Measurements from ENCODE around the gene PTGDR2.

PTGDR2 gene

DNA sequence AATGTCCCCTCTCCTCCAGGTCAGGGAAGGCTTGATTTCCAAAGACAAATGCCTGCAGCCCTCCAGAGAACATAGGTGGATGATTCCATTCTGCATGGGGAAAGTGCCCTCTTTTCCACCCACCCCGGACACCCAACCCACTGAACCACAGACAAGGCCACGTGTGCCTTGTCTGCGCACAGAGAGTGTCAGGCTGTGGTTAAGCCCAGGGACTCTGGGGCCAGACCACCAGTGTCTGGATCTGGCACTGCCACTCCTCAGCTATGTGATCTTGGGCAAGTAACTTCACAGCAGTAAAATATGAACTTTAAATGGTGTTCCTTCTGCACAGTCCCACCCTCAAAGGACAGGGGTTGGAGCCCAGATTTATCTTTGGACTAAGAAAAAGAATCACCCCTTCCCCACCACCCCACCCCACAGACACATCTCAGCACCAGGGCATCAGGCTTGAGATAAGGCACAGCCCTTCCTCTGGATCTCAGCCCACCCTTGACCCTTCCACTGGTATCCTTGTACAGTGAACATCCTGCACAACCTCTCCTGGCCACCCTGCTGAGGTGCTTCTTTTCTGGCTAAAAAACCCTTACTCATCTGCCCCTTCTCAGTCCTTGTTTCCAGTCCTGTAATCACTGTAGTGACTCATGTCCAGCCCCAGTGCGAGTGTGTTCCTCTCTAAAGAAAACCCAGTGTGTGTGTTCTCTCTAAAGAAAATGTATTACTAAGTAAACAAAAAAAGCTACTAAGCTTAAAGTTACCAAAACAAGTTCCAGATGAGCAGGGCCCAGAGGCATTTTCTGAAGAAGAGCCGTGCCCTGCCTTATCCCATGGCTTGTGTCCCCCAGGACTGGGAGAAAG lies 1.9 kb upstream of the PTGDR2 start:
- DNase-seq, result peak; percentile 30

DNA sequence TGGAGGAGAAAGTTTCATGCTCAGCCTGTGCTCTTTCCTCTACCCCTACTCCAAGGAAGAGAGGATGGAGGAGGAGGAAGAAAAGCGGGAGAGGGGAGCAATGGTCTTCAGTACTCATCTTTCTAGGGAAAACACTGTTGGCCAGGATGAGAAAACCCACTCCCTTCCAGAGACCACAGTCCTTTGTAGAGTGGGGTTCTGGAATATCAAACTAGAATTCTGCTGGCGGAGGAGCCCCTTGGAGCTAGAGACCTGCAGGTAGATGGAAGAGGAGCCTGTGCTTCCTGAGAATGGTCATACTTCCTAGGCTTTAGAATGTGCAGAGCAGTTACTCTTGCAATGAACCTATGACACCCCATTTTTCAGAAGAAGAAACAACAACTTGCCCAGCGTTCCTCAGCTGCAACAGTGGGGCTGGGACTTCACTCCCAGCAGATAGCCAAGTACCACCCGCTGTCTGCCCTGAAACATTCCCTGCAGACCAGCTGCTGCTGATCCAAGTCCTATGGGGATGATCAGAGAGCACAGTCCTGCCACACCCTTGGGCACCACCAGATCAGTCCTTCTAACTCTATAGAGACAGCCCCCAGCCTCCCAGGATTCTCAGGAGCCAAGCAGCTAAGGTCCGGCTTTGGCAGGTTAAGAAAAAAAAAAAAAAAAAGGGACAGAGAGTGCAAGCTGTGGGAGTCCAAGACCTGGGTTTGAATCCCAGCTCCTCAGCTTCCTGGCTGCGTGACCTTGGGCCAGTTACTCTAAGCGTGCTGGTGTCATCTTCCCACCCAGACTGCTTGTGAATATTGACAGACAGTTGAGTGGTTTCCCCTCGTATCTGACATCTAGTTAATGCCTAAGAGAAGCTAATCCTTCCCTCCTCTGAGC lies 664 bp downstream of the PTGDR2 start:
- no peak for DNase-seq

DNA sequence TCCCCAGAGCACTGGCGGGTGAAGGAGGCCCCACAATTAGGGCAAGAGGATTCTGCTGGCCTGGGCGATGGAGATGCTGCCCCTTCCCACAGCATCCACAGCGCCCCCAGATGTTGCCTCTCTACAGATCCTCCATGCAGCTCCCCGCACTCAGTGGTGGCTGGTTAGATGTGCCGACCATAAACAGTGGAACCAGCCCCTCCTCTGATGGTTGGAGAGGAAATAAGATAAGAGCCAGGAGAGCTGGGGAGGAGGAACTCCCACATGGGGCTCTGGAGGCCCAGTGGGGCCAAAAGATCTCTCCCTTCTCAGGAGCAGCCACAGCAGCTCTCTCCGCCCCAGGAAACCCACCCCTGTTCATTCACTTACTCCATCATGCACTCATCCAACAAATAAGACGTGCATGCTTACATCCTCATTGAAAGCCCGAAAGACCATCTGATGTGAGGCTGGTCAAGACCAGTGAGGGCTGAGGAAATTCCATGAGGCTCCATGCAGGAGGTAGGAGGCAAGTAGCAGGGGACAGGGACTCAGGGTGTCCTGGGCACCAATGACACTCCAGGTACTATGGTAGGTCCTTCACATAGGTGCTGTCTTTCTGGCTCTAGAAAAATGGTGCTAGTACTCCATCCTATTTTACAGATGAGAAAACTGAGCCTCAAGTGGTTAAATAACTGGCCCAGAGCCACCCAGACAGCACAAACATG lies 1.5 kb downstream of the PTGDR2 start:
- DNase-seq, result no peak

DNA sequence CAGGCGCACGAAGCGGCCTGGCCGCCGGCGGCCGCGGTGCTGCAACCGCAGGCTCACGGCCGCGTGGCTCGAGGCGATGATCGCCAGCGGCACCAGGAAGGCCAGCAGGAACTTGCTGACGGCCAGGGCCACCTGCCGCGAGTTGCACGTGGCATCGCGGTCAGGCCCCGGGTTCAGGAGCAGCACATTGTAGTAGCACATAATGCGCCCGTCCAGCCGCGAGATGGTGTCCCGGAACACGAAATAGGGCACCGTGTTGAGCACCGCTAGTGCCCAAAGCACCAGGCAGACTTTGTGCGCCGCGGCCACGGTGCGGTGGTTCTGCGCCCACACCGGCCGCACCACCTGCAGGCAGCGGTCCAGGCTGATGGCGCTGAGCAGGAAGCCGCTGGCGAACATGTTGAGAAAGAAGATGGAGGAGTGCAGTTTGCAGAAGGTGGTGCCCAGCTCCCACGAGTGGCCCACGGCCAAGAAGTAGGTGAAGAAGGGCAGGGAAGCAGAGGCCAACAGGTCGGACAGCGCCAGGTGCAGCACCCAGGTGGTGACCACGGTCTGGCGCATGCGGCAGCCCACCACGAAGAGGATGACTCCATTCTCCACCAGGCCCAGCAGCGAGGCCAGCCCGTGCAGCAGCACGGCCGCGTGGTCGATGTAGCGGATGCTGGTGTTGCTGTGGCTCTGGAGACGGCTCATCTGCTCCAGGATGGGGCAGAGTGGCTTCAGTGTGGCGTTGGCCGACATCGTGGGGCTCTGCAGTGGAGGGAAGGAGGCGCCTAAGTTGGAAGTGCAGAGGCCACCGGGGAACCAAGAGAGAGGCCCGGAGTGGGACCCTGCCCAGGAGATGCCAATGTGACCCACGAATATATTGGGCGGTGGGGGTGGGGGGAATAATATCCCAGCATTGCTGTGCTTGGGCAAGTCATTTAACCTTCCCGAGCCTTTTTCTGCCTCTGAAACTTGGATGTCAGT lies 2.5 kb downstream of the PTGDR2 start:
- DNase-seq, result no peak

DNA sequence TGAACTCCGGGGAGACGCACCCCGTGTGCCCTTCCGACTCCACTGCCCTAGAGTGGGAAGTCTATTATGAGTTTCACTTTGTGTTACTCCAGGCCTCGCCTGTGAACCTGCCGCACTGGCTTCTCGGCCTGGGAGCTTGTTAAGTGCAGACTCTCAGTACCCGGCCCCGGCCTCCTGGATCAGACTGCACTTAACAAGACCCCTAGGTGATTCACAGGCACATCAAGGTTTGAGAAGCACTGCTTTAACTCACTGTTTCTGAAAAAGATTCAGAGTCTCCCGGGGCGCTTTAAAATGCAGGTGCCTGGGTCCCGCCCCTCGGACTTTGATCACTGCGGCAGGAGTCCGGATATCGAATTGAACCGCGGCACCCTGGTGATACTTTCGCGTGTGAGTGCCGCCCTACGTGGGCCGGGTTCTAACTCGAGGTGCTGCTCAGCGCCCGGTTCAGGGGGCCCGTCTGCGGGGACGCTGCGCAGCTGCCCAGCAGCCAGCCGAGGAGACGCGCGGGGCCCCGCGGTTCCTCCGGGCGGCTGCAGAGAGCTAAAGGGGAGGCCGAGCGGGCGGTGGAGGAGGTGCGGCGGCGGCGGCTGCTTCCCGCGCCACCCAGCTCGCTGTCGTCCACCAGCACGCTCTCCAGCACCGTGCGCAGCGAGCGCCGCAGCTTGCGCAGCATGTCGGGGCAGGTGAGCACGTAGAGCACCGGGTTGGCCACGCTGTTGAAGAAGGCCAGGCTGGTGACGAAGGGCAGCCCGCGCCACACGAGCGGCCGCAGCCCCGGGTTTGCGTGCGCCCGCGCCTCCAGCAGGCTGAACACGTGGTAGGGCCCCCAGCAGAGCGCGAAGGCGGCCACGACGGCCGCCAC lies 3.4 kb downstream of the PTGDR2 start:
- DNase-seq, result no peak

DNA sequence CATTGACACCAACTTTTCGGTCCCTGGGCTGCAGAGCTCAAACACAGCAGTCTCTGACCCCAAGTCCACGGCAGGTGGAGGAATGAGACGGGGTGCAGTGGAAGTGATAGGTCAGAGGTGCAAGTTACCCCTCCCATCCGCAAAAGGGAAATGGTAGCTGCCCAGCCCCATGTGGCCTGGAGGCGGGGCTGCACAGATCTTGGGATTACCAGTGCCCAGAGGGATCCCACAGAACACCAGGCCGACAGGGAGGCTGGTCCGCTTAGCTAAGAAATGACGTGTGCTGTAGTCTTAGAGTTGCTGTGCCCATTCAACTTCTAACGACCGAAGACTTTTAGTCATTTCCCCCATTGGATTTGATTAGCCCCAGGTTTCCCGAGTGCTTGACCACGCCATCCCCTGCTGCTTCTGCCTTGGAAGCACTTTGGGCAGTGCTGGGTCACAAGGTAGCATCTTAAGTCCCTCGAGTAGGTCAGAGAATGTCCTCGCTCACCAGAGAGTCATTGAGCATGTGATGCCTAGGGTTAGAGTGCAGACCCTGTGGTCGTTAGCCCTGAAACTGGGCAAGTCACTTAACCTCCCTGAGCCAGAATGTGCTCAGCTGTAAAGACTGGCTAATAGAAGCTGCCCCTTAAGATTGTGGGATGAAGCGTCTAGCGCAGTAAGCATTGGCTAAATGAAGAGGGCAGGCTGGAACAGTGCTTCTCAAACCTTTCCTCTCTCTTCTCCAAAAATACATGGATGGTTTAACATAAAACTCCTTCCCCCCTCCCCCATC lies 4.2 kb downstream of the PTGDR2 start:
- DNase-seq, result no peak

DNA sequence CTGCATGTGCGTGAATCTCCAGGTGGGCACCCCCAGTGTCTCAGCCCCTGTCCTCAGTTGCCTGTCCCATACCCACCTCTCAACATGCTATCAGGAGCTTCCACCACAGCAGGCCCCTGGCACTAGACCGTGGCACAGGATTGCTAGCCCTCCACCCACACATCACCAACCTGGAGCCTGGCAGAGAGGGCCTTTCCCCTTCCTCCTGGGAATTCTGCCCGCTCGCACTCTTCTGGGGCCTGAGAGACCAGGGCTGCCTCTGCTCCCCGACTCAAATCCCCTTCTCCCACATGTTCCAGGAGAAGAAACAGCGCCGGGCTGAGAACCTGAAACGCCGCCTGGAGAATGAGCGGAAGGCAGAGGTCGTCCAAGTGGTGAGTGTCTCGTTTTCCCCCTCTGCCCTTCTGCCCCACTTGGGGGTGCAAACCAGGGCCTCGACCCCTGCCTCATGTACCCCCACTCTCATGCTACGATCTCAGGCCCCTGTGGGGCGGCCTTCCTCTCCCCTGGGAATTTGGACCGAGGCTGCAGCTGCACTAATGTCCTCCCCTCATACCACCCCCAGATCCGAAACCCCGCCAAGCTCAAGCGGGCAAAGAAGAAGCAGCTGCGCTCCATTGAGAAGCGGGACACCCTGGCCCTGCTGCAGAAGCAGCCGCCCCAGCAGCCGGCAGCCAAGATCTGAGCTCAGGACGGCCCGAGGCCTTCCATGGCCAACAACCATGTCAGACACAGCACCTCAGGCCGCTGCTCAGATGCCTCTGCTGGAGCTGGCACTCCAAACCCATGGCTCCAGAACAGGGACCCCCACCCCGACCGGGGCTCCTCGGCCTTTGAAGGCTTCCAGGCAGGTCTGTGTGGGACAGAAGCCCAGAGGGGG lies 5.9 kb downstream of the PTGDR2 start:
- no peak for DNase-seq

DNA sequence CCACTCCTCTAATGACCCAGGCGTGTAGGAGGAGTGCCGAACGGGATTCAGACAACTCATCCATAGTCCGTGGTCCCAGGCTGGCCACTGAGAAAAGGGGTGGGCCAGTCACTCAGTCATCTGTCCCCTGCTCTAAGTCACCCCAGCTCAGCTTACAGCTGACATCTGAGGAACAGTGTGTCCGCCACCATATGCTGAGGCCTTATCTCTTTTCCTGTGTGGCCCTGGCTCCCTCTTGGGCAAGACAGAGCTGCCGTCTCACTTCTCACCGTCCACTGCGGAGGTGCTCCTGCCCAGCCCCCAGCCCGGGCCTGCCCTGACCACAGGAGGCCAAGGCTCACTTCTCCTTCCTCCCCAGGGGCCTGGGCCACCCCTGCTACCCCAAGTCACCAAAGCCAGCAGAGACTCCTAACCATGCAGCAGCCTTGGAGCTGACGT lies 7.0 kb downstream of the PTGDR2 start:
- no peak for DNase-seq

DNA sequence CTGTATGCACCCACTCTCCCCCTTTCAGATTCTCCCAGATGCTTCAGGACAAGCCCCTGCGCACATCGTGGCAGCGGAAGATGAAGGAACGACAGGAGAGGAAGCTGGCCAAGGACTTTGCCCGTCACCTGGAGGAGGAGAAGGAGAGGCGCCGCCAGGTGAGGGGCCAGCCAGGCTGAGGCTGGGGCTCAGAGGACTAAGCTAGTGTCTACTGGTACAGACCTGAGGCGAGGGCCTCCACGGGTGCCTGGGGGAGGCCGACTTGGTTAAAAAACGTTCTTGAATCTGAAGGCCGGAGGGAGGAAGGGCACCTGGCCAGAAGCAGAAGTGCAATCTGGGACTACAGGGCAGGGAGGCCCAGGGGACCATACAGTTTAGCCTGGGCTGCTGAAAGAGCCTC lies 7.9 kb downstream of the PTGDR2 start:
- DNase-seq, result no peak

DNA sequence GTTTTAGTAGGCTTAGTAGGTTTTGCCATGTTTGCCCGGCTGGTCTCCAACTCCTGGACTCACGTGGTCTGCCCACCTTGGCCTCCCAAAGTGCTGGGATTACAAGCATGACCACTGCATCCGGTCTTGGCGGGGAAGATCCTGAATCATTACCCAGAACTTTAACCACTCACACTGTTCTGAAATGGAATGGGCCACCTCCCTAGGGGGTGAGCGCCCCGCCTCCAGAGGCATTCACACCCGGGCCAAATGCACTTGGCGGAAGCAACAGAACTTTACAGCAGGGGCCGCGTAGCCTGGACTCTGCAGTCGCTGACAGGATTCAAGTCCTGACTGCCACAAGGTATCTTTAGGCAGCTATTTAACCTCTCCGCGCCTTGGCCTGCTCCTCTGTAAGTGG lies 8.5 kb downstream of the PTGDR2 start:
- no peak for DNase-seq

DNA sequence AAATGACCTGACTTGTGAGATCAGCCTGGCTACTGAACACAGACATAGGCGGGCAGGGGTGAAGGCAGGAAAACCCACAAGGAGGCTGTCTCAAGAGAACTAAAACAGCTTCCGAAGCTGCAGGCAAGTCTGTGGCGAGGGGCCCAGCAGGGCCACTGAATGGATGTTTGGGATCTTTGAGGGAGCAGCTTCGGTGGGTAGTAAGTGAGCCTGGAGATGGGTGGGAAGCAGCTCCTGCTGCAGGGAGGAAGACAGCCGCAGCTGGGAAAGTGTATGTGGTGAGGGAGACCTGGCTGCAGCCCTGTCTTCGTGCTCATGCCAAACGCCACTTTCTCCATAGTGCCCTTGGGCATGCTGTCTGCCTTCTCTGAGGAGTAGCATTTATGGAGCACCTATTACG lies 10.4 kb downstream of the PTGDR2 start:
- no peak for DNase-seq

DNA sequence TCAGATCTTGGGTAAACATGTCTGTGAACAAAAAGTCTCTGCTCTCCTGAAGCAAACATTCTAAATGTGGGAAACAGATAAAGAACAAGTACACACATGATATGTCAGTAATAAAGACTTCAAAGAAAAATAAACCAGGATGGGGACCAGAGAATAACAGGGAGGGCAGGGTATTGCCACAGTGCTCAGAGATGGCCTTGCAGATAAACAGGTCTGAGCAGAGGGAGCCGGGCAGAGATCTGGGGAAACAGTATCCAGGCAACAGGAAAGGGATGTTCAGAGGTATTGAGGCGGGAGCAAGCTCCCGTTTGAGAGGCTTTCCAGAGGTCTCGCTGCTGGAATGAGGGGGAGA lies 10.9 kb downstream of the PTGDR2 start:
- DNase-seq, result no peak

DNA sequence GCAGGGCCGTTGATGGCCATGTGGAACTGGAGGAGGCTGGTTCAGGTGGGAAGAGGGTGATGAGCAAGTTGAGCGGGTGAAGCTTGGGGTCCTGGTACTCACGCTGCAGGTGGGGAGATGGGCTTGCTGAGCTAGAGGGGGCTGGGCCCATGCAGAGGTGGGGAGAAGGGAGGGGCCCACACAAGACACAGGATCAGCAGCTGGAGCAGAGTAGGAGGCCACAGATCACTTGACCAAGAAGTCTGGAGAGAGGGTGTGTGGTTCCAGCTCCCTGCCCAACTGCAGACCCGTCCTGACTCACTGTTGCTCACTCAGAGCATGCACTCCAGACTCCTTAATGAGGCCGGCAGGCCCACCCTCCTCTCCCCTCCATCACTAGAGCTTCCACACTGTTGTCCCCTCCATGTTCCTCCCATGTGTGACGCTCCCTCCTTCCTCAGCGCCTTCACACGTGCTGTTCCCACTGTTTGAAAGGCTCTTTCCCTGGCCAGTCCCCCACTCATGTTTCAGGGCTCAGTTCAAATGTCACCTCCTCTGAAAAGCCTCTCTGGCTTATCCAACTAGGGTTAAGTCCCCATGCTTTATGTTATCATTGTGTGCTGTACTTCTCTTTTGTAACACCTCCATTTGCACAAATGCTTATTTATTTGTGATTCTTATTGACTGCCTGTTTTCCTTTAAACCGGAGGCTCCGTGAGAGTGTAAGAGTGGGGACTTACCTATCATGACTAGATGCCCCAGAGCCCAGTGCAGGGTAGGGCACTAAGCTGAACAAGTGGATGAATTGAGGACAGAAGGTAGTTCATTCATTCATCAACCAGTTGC lies 11.5 kb downstream of the PTGDR2 start:
- DNase-seq, result no peak

DNA sequence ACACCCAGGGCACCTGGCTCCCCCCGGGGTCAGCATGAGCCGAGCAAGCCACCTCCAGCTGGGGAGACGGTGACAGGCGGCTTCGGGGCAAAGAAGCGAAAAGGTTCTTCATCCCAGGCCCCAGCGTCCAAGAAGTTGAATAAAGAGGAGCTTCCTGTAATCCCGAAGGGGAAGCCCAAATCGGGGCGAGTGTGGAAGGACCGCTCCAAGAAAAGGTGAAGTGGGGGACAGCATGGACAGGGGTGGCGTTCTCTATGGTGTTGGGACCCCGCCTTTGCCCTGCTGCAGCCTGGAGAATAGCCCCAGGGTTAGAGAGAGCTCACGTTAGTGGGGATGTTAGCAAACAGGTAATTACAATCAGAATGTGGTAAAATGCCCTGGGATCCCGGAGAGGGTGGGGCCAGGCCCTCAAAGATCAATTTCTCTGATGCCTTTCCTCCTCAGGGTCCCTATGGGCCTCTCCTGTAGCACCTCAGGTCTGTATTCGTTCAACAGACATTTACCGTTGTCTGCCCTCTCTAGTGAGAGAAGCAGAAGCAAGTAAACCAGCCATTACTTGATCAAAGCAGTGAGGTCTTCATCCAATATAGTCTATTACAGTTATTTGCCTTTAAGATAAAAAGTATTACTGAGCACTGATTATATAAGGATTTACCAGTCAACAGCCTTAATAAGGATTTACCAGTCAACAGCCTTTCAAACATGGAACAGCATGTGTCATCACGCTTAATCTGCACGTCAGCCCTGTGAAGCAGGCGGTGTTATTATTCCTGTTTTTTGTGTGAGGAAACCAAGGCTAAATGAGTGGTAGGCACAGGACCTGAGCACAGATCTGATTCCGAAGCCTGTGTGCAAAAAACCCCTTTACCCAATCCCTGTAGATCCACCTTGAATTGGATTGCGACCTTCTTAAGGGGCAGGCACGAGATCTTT lies 12.8 kb downstream of the PTGDR2 start:
- no peak for DNase-seq

DNA sequence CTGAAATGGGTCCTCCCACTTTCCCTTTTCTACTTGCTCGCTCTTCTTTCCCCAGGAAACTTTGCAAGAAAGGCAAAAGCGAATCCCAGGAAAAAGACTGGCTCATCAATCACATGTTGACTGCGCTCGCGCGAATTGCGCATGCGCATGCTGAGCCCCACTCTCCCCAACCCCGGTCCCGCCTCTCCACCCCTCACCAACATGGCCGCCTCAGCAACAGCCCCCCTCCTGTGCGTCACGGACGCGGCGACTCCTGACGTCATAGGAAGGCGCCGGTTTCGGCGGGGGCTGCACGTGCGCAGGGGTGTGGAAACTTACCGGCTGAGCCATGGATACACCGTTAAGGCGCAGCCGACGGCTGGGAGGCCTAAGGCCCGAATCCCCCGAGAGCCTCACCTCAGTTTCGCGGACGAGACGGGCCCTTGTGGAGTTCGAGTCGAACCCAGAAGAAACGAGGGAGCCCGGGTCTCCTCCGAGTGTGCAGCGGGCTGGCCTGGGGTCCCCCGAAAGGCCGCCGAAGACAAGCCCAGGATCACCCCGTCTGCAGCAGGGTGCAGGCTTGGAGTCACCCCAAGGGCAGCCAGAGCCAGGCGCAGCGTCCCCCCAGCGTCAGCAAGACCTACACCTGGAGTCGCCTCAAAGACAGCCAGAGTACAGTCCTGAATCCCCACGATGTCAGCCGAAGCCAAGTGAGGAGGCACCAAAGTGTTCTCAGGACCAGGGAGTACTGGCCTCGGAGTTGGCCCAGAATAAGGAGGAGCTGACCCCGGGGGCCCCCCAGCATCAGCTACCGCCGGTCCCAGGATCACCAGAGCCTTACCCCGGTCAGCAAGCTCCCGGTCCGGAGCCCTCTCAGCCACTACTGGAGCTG lies 13.7 kb downstream of the PTGDR2 start, which contains the start of gene CCDC86:
CCDC86 (plus strand) TSS at position 317 of the 871 bp plus-strand sequence; CDS start at position 329, 12 bp downstream.
- DNase-seq, result peak; percentile 95
